H1 (cell line): ENCODE results near the gene ARHGEF38.

Experiments used
- ATF3 ChIP-seq: IDR thresholded peaks from 2 replicates; pipeline ENCODE4 v1.6.1; 2011; ENCODE audit warnings: low read depth, mild to moderate bottlenecking, low read length; ENCODE audit not compliant: insufficient read depth
- CTCF ChIP-seq, 3 experiments: IDR thresholded peaks; 1 replicate in 2 of 3; 2 replicates in 1 of 3; pipeline versions ENCODE4 v1.5.1 to v1.6.1; 2011; ENCODE audit warnings: low read length in 3 of 3, mild to moderate bottlenecking in 3 of 3, inconsistent platforms in 2 of 3, low read depth in 1 of 3, moderate library complexity in 1 of 3; ENCODE audit not compliant: insufficient read depth in 1 of 3; ENCODE audit errors: control extremely low read depth in 1 of 3
- EZH2 ChIP-seq: fragments of 200-600 bp; sonication (generic); IDR thresholded peaks from 2 replicates; pipeline ENCODE4 v1.7.1; 2012; ENCODE audit warnings: low read depth, mild to moderate bottlenecking, moderate library complexity, low read length, inconsistent platforms; ENCODE audit not compliant: severe bottlenecking
- POLR2A ChIP-seq, 2 experiments: IDR thresholded peaks; 1 replicate in 1 of 2; 2 replicates in 1 of 2; pipeline ENCODE4 v1.6.1; 2011; ENCODE audit warnings: low read depth in 2 of 2, low read length in 2 of 2, mild to moderate bottlenecking in 2 of 2; ENCODE audit errors: control extremely low read depth in 1 of 2
- RFX5 ChIP-seq: IDR thresholded peaks from 2 replicates; pipeline ENCODE4 v1.6.1; 2011; ENCODE audit warnings: low read depth, low read length, improper control_type of control experiment, borderline replicate concordance

DNA sequence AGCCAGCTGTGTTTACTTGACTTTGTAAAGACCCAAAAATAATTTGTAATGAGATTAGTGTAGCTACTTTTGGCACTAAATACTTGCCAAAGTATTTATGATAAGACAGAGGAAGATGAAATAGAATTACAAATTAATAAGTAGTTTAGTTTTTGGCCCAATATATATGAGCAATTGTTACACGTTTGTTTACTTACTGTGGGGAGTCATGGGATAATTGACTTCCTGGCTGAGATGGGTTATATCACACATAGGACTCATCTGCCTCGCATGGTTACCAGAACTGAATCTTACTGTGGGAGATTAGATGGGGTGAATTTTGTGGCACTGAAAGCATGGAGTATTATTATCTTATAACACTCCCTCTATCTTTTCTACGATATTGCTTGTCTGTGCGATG lies 89.4 kb downstream of the ARHGEF38 start:
- no peak for TF ChIP-seq POLR2A (IDR thresholded peaks at IDR 0.05; ENCODE audit: control extremely low read depth in 1 of 2, low read depth in 2 of 2, low read length in 2 of 2)
- no peak for TF ChIP-seq CTCF (IDR thresholded peaks at IDR 0.05; ENCODE audit: control extremely low read depth in 1 of 3, insufficient read depth in 1 of 3, low read depth in 1 of 3, low read length in 3 of 3)
- no peak for TF ChIP-seq ATF3
- no peak for TF ChIP-seq RFX5
- no peak for TF ChIP-seq EZH2
